Smooth muscle cell of the brain vasculature (primary cell): ENCODE data around the gene JAML.

ENCODE experiments used
- DNase-seq: peaks from one replicate; pipeline ENCODE4 v3.0.0-alpha.2; 2012; ENCODE audit warnings: low read depth, low spot score

Gene JAML

GRCh38 chr11:118145285-118146227 lies 79.3 kb downstream of the JAML start:
- DNase-seq = peak; percentile 17

- DNase-seq = no peak
Observed at GRCh38 chr11:118144301-118145268, 80.2 kb downstream of the JAML start.
